ENCODE measurements around the gene ABHD16B.

The ABHD16B gene

GRCh38 chr20:63908008-63908682, 46.8 kb downstream of the ABHD16B start (continued):
- no peak for TF ChIP-seq TSHZ2 (CRISPR knock-in tag; IDR thresholded peaks at IDR 0.05)
- TF ChIP-seq POU6F1 (CRISPR knock-in tag; IDR thresholded peaks at IDR 0.05; ENCODE audit: borderline replicate concordance, low read depth), result no peak
- no peak for TF ChIP-seq ARNTL (CRISPR knock-in tag; IDR thresholded peaks at IDR 0.05; ENCODE audit: borderline replicate concordance, low read depth)
- no peak for TF ChIP-seq OSR1 (CRISPR knock-in tag; IDR thresholded peaks at IDR 0.05)
- TF ChIP-seq BACH2 (CRISPR knock-in tag; IDR thresholded peaks at IDR 0.05; ENCODE audit: borderline replicate concordance), result no peak
- no peak for TF ChIP-seq TCF4 (CRISPR knock-in tag; IDR thresholded peaks at IDR 0.05; ENCODE audit: borderline replicate concordance)

GRCh38 chr20:63911176-63911575, 49.9 kb downstream of the ABHD16B start:
- no peak for ATAC-seq
- TF ChIP-seq ZFP3 (CRISPR knock-in tag; IDR thresholded peaks at IDR 0.05) (no peak), ARNTL (CRISPR knock-in tag; IDR thresholded peaks at IDR 0.05; ENCODE audit: borderline replicate concordance, low read depth) (no peak), ZNF8 (CRISPR knock-in tag; IDR thresholded peaks at IDR 0.05) (no peak)

All from SK-N-SH treated with all-trans-retinoic acid at 6 μM for 48 hours (cell line).